Fibroblast of lung (primary cell): ENCODE measurements around the gene TFEC. TPM values are rescaled to one million over a fixed set of nuclear protein-coding genes. Genes with fewer than 3 reads are reported as not detected.

Source experiments
- DNase-seq, 2 donors: peaks; one replicate each; pipeline versions ENCODE4 v3.0.0 to v3.0.0-alpha.2; 2010; ENCODE audit warnings: low read depth in 2 of 2
- H2AFZ ChIP-seq: 2 replicates; pipeline ENCODE4 v1.5.1; 2012; ENCODE audit warnings: low read length, control low read depth, inconsistent platforms
- H3K27ac ChIP-seq: 2 replicates; pipeline ENCODE4 v1.5.1; 2011; ENCODE audit warnings: low read length, control low read depth; ENCODE audit not compliant: insufficient read depth
- H3K27me3 ChIP-seq: 2 replicates; pipeline ENCODE4 v1.5.1; 2011; ENCODE audit warnings: mild to moderate bottlenecking, low read length; ENCODE audit not compliant: control insufficient read depth, insufficient read depth
- H3K36me3 ChIP-seq: 2 replicates; pipeline ENCODE4 v1.5.1; 2011; ENCODE audit warnings: low read length; ENCODE audit not compliant: control insufficient read depth, insufficient read depth
- H3K4me1 ChIP-seq: 2 replicates; pipeline ENCODE4 v1.5.1; 2011; ENCODE audit warnings: low read length; ENCODE audit not compliant: control insufficient read depth, insufficient read depth; ENCODE audit errors: extremely low read depth
- H3K4me2 ChIP-seq: 2 replicates; pipeline ENCODE4 v1.5.1; 2011; ENCODE audit warnings: low read length, control low read depth; ENCODE audit not compliant: insufficient read depth; ENCODE audit errors: extremely low read depth
- H3K4me3 ChIP-seq, 4 experiments: fragments of 200-600 bp in 1 of 4; sonication (generic) in 1 of 4; replicated peaks in 1 of 4; 2 replicates each; pipeline ENCODE4 v1.5.1; 2011 to 2016; ENCODE audit warnings: low read length in 4 of 4, low read depth in 3 of 4, mild to moderate bottlenecking in 3 of 4, control low read depth in 2 of 4, inconsistent platforms in 1 of 4, mixed read lengths in 1 of 4; ENCODE audit not compliant: insufficient read depth in 1 of 4; ENCODE audit errors: control extremely low read depth in 1 of 4
- H3K79me2 ChIP-seq: 2 replicates; pipeline ENCODE4 v1.5.1; 2012; ENCODE audit warnings: mild to moderate bottlenecking, low read length, inconsistent platforms; ENCODE audit not compliant: control insufficient read depth, insufficient read depth
- H3K9ac ChIP-seq: 2 replicates; pipeline ENCODE4 v1.5.1; 2011; ENCODE audit warnings: mild to moderate bottlenecking, low read length, control low read depth; ENCODE audit not compliant: insufficient read depth
- H3K9me3 ChIP-seq: 2 replicates; pipeline ENCODE4 v1.5.1; 2012; ENCODE audit warnings: low read depth, low read length; ENCODE audit not compliant: control insufficient read depth, insufficient read depth
- H4K20me1 ChIP-seq: 2 replicates; pipeline ENCODE4 v1.5.1; 2011; ENCODE audit warnings: low read length; ENCODE audit not compliant: control insufficient read depth, insufficient read depth; ENCODE audit errors: extremely low read depth
- EZH2 ChIP-seq: IDR thresholded peaks from 2 replicates; pipeline ENCODE4 v1.5.1; 2012; ENCODE audit warnings: low read length, control low read depth, mild to moderate bottlenecking; ENCODE audit errors: missing control alignments
- polyA plus RNA-seq, 2 donors: library from polyadenylated mRNA; depleted of rRNA in 1 of 2; stranded (reverse) in 1 of 2; unstranded in 1 of 2; fragments of >200 nt; gene quantifications; 2 replicates each; pipeline ENCODE4 v1.2.1, GENCODE V29; 2011 to 2012; ENCODE audit warnings: missing spikeins in 1 of 2
- total RNA-seq: library from RNA; depleted of rRNA; stranded (reverse); fragments of >200 nt; gene quantifications from 2 replicates; pipeline ENCODE4 v1.2.1, GENCODE V29; 2014
- TF ChIP-seq, protein P1 (sequence below), 2 donors: IDR thresholded peaks in 1 of 2; conservative IDR thresholded peaks in 1 of 2; 1 replicate in 1 of 2; 2 replicates in 1 of 2; pipeline ENCODE4 v1.5.1; 2011 to 2012; ENCODE audit warnings: low read length in 2 of 2, control low read depth in 1 of 2, inconsistent platforms in 1 of 2, low read depth in 1 of 2, mild to moderate bottlenecking in 1 of 2

TFEC gene
- total and polyA plus RNA-seq, 2 donors (not counting 1 experiment from before 2014, with no cell fraction given) = 0.05 to 0.17 TPM

DNA sequence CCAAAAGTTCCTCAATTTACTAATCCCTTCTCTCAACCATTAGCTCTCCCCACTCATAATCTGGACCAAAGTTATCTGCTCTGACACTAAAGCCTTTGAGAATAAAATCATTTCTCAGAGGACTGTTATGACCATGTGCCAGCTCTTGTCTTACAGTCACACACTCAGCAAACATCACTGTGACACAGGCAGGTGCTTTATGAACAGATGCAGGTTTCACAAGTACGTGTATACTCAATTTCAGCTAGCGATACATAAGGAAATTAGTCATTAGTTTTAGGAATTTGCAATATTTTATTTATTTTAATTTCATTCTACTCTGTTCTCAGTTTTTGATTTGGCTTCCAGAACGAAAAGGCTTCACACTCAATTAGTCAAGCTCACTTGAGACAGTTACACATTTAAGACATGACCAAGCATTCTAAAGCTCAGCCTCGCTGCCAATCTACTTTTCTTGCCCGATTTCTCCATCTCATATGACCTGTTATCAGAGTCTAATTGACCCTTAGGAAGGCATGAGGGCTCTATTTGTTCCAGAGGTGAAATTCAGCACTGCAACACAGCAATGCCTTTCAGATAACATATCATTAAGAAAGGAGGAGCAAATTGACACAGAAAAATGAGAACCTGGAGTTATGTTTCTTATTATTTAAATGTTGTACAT is 76.8 kb downstream of the TFEC start:
- DNase-seq = no peak
- H3K4me2 ChIP-seq = no peak overlapping the region
- H3K9me3 ChIP-seq = no peaks in the 10 kb centered on the region
- H3K27me3 ChIP-seq = no peaks in the 10 kb centered on the region
- H3K9ac ChIP-seq = no peak overlapping the region
- no peaks in the 10 kb centered on the region for H3K79me2 ChIP-seq
- no peak overlapping the region for H3K27ac ChIP-seq
- H3K36me3 ChIP-seq = no peaks in the 10 kb centered on the region
- TF ChIP-seq, protein P1, sequence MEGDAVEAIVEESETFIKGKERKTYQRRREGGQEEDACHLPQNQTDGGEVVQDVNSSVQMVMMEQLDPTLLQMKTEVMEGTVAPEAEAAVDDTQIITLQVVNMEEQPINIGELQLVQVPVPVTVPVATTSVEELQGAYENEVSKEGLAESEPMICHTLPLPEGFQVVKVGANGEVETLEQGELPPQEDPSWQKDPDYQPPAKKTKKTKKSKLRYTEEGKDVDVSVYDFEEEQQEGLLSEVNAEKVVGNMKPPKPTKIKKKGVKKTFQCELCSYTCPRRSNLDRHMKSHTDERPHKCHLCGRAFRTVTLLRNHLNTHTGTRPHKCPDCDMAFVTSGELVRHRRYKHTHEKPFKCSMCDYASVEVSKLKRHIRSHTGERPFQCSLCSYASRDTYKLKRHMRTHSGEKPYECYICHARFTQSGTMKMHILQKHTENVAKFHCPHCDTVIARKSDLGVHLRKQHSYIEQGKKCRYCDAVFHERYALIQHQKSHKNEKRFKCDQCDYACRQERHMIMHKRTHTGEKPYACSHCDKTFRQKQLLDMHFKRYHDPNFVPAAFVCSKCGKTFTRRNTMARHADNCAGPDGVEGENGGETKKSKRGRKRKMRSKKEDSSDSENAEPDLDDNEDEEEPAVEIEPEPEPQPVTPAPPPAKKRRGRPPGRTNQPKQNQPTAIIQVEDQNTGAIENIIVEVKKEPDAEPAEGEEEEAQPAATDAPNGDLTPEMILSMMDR (conservative IDR thresholded peaks at IDR 0.05 in 1 of 2, IDR thresholded peaks at IDR 0.05 in 1 of 2; ENCODE audit: low read depth in 1 of 2, low read length in 2 of 2) = no peak
- TF ChIP-seq EZH2 = no peak
- no peaks in the 10 kb centered on the region for H3K4me1 ChIP-seq
- H3K4me3 ChIP-seq = no peak overlapping the region
- no peak overlapping the region for H2AFZ ChIP-seq
- no peaks in the 10 kb centered on the region for H4K20me1 ChIP-seq

DNA sequence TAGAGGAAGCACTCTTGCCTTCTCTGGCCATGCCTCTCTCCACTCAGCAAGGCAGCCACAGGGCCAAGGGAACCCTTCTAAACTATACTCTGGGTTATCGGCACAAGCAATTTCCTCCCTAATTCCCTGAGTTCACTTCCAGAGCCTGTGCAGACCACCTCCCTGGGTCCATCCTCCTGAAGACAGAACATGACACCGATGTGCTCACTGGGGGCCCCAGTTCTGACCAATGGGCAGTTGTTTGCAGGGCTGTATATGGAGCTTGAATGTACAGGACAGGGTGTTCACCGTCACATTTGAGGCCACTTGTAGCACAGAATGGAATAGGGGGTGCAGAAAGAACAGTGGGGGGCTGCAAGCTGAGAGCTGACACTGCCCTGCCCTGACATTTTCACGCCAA is 77.7 kb downstream of the TFEC start:
- no peak overlapping the region for H3K4me3 ChIP-seq
- H4K20me1 ChIP-seq = no peaks in the 10 kb centered on the region
- H3K27me3 ChIP-seq = no peaks in the 10 kb centered on the region
- no peak for DNase-seq
- no peak overlapping the region for H3K27ac ChIP-seq
- TF ChIP-seq EZH2 = no peak
- TF ChIP-seq, protein P1 (conservative IDR thresholded peaks at IDR 0.05 in 1 of 2, IDR thresholded peaks at IDR 0.05 in 1 of 2; ENCODE audit: low read depth in 1 of 2, low read length in 2 of 2) = no peak
- H3K9me3 ChIP-seq = no peaks in the 10 kb centered on the region
- H3K9ac ChIP-seq = no peak overlapping the region
- H3K79me2 ChIP-seq = no peaks in the 10 kb centered on the region
- no peak overlapping the region for H3K4me2 ChIP-seq
- no peak overlapping the region for H2AFZ ChIP-seq
- no peaks in the 10 kb centered on the region for H3K36me3 ChIP-seq
- no peaks in the 10 kb centered on the region for H3K4me1 ChIP-seq

DNA sequence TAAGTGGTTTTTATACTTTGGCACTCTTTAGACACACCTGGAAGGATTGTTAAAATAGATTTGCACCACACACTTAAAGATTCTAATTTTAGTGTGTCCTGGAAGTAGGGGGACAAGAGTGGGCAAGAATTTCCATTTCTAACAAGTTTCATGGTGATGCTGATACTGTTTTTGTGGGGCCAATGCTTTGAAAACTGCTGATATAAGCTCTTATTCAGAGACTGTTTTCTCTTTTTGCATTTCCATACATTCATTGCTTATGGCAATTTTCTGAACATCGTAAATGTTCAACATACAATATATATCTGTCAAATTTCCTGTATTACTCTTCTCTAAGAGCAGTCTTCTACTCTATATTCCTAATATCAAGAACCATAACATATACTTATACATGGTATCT is 79.0 kb downstream of the TFEC start:
- Histone ChIP-seq H3K4me2 (no peak overlapping the region), H2AFZ (no peak overlapping the region), H3K4me3 (no peak overlapping the region), H3K9ac (no peak overlapping the region), H3K79me2 (no peaks in the 10 kb centered on the region), H3K9me3 (no peaks in the 10 kb centered on the region), H3K27ac (no peak overlapping the region), H3K4me1 (no peaks in the 10 kb centered on the region), H3K36me3 (no peaks in the 10 kb centered on the region), H3K27me3 (no peaks in the 10 kb centered on the region), H4K20me1 (no peaks in the 10 kb centered on the region)
- TF ChIP-seq EZH2 = no peak
- TF ChIP-seq, protein P1 (conservative IDR thresholded peaks at IDR 0.05 in 1 of 2, IDR thresholded peaks at IDR 0.05 in 1 of 2; ENCODE audit: low read depth in 1 of 2, low read length in 2 of 2) = no peak
- DNase-seq = no peak
